T-helper 2 cell treated with Interferon-gamma antibody and Interleukin-4, amounts not matched to agents 100 ng/mL and 5 ng/mL, for 36 hours (primary cell): Measurements from ENCODE around the gene PLEKHM2. TPM values are rescaled to one million over a fixed set of nuclear protein-coding genes. Genes with fewer than 3 reads are reported as not detected.

Experiments used
- intact Hi-C: fragments of 100-400 bp; cut with micrococcal nuclease; formaldehyde crosslinking; loops from one replicate; pipeline ENCODE4 v1.15.1; 2023
- total RNA-seq: library from RNA; stranded (reverse); gene quantifications from 2 replicates; pipeline ENCODE4 v1.2.3, GENCODE V29; 2022

PLEKHM2 gene
- total RNA-seq, 1 donor from 2014 or later = 49.3 TPM

DNA sequence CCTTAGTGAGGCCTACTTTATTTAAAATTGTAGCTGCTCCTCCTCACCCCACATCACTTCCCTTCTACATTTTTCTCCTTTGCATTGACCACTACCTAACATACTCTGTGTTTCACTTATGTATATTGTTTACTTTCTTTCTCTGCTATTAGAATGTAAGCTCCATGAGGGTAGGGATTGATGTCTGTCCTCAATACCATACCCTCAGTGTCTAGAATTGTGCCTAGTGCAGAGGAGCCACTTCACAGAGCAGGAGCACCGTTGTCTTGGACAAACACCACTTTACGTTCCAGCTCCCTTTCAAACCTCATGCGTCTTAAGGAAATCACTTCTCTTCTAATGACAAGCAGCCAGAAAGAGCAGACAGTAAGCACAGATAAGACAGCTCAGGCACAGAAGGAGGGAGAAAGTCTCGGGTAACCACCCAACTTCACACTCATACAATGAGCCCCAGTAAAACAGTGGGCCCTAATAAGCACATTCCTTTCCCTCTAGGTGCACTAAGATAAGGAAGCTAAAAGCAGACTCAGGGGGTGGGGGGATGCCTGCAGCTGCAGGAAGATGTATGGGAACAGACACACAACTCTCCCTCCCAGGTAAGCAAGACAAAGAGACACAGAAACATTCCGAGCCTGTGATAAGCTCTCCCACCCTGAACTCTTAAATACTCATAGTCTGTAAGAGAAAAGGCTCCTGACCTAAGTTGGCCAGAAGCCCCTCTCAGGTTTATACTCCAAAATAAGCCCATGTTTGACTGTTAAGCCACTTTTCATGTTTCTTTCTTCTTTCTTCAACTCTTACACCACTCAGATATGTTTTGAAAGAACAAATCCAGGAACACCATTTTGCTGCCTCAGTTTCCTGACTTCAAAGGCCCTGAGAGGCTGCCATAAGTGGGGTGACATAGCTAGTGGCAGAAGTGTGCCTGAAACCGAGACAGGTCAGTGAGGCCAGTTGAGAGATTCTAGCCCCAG lies 7.1 kb upstream of the PLEKHM2 start:
- intact Hi-C loops = no loop called here

DNA sequence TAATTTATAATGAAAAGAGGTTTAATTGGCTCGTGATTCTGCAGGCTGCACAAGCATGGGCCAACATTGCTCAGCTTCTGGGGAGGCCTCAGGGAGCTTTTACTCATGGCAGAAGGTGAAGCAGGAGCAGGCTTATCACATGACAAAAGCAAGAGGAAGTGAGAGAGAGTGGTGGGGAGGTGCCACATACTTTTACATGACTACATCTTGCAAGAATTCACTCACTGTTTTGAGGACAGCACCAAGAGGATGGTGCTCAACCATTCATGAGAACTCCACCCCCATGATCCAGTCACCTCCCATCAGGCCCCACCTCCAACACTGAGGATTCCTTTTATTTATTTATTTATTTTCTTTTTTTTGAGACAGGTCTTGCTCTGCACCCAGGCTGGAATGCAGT lies 5.5 kb upstream of the PLEKHM2 start:
- intact Hi-C loops = no loop called here

DNA sequence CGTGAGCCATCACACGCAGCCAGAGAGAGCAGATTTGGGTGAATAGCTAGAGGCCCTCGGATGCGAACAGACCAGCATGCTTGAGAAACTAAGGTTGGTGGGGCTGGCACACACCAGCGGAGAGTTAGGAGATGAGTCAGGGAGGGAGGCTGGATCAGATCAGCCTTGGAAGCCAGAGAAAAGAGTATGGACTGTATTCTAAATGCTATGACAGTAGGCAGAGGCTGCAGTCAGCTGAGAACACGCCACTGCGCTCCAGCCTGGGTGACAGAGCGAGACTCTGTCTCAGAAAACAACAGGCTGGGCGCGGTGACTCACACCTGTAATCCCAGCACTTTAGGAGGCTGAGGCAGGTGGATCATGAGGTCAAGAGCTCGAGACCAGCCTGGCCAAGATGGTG lies 4.0 kb upstream of the PLEKHM2 start:
- intact Hi-C loops = no loop called here

DNA sequence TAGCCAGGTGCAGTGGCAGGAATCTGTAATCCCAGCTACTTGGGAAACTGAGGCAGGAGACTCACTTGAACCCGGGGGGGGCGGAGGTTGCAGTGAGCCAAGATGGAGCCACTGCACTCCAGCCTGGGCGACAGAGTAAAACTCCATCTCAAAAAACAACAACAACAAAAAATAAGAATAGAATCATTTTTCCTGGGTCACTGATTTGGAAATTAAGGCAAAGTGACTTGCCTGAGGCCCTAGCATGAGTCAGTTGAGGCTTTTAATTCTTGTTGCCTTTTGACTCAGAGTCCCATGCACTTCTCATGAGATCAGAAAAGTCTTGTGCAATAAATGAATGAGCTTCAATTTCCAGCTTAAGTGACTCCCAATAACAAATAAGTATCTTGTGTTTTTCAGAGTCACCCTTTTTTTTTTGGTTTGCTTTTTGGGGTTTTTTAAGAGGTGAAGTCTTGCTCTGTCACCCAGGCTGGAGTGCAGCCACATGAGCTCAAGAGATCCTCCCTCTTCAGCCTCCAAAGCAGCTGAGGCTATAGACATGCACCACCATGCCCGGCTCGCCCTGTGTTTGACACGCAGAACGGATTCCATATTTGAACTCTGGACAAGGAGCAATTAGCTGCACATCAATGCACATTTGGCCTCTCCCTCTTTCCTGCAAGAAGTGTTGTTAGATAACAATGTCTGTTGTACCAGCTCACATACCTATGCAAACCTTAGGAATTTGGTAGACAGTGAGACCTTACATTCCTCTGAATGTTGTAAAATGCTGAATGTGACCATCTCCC lies 3.4 kb upstream of the PLEKHM2 start:
- intact Hi-C loops = no loop called here

DNA sequence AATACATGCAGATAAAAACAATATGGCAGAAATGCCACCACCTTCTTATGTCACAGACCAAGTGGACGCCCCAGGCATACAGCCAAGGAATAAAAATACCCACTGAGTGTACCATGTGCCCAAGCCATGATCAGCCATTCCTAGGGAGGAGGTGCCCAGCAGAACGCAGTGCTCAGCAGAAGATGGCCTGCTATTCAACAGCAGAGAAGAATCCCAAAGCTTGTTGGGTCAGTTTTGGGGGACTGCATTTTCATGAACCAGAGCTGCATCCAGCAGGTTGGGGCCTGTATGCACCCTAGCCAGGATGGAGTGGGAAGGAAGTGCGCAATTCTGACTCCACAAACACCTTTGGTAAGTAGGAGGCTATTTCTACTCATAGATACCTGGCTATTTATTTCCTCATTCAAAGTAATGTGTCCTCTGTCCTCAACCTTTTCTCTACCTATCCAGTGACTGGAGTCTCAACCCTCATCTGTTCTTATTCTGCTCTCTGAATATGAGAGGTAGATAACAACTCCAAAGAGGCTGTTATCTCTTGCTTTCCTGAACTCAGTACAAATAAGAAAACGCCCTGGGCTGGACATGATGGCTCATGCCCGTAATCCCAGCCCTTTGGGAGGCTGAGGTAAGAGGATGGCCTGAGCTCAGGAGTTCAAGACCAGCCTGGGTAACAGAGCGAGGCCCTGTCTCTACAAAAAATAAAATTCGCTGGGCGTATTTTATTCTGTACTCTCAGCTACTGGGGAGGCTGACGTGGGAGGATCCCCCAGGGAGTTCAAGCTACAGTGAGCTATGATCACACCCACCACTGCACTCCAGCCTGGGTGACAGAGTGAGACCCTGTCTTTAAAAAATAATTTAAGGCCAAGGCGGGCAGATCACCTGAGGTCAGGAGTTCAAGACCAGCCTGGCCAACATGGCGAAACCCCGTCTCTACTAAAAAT lies 2.5 kb upstream of the PLEKHM2 start:
- intact Hi-C loops = no loop called here

DNA sequence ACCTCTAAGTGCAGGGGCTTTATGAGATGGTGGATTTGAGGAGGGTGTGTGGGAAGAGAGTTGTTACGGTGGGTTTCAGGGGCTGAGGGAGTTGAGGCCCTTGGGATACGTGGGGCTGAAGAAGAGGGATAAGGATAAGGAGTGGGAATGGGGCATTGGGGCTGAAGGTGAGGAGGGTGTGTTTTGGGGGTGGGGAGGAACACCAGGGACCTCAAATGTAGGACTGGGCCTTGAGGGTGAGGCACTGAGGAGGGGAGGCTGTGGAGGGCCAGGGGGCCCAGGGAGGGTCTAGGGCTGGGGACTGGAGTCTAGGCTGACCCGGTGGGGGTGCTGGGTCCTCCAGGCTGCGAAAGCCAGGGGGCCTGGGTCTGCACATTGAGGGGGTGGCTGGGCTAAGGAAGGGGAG lies 1.2 kb upstream of the PLEKHM2 start:
- intact Hi-C loops = no loop called here

DNA sequence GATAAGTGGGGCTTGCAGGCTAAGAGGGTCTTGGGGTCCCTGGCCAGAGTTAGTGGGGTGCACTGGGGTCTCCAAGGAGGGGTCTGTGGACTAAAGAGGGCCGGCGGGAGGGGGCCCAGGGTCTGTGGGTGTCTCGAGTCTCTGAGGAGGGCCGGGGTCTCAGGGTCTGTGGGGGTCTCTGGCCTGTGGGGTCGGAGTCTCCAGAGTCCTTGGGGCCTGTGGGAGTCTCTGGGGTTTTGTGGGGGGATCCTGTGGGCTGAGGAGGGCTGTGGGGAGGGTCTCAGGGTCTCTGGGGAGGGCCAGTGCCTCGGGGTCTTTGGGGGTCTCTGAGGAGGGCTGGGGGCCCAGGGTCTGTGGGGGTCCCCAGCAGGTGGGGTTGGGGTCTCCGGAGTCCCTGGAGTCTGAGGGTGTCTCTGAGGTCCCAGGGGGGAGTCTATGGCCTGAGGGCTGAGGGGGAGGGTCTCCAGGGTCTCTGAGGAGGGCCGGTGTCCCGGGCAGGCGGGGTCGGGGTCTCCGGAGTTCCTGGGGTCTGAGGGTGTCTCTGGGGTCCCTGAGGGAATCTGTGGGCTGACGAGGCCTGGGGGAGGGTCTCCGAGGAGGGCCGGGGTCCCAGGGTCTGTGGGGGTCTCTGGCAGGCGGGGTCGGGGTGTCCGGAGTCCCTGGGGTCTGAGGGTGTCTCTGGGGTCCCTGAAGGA lies 628 bp upstream of the PLEKHM2 start:
- intact Hi-C loops = no loop called here

DNA sequence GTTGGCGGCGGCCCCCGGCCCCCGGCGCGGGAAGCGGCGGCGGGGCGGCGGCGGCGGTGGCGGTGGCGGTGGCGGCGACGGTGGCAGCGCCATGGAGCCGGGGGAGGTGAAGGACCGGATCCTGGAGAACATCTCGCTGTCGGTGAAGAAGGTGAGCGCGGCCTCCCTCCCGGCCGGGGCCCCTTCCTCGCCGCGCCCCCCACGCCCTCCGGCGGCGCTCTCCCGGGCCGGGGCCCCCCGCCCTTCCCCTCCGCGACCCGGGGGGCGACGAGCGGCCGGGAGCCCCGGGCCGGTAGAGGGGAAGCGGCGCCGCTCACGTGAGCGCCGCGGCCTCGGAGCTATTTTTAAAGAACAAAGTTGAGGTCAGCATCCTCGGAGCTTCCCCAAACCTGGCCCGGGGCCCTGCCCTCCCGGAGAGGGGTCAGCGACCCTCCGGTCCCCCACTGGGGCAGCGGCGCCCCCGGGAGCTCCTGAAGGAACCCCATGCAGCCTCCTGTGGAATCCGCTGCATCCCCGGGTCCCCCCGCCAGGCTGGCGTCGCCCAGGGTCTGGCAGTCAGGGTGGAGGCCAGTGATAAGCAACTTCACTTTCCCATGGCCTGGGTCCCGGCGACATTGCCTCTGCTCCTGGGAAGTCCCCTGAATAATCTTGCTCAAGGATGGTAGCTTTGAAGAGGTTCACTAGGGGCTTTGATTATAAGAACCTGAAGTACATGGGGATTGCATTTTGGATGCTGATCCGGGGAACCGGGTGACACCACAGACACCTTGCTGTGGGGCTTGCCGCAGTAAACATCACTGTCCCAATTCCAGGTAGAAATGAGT lies 560 bp downstream of the PLEKHM2 start:
- intact Hi-C loops = no loop called here

DNA sequence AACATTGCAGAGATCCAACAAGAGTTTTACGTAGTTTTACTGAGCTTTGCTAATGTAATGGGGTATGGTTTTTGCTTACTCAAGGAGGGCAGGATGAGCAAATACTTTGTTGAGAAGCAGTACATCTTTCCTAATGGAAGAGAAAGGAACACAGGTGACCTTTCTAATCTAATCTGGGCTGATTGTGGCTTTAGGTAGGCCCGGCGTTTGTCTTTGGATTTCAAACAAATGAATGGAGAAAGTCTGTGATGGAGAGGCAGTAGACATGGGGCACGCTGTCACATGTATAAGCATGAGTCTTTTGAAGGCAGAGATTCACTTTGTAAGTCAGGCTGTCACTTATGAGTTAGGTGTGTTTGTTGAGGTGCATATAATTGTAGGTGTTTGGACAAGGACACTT lies 1.7 kb downstream of the PLEKHM2 start:
- intact Hi-C loops = no loop called here

DNA sequence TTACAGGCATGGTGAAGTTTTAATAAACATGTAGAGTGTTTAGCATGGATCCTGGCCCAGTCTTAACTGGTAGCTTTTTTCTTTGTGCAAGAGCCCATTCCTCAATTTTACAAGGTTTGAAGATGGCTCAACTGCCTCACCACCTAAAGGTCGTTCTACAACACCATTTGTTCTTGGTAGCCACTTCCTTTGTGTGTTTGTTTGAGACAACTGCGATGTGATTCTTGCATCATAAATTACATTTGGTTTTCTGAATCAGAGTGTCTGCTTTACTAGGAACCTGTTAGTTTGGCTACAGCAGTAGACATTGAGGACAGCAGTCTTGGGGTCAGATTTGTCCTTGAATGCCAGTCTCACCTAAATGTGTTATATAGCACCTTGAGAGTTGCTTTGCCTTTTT lies 3.3 kb downstream of the PLEKHM2 start:
- intact Hi-C loops = no loop called here

DNA sequence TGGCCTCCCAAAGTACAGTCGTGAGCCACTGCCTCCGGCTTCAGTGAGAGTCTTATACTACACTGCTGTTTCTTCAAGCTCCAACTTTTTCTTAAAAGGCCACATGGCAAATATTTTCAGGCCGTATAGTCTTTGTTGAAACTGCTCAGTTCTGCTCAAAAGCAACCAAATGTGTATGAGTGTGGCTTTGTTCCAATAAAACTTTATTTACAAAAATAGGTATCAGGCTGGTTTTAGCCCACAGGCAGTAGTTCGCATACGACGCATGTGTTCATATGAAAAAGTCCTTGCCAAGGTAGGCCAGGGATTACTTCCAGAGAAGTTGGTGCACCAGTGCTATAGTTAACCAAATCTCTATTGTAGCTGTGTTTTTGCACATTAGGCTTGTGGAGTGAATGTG lies 6.2 kb downstream of the PLEKHM2 start:
- intact Hi-C loops = no loop called here

DNA sequence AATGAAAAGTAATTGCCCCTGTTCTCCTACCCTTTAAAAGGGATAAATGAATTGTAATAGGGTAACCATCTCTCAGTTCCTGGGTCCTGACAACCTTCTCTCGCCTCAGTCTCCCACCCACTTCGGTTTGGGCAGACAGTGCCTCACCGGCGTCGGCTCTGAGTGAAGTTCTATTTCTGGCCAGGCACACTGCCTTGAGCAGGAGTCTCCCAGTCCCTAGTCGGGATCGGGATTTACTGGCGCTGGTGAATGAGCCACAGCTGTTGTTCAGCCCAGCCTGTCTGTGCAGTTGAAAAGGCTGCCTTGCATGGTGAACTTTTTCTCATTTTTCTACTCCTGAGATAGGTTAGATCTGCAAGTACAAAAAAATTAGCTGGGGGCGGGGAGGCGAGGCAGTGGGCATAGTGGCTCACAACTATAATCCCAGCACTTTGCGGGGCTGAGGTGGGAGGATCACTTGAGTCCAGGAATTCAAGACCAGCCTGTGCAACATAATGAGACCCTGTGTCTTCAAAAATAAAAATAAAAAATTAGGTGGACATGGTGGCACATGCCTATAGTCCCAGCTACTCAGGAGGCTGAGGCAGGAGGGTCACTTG lies 7.4 kb downstream of the PLEKHM2 start:
- intact Hi-C loops = no loop called here

DNA sequence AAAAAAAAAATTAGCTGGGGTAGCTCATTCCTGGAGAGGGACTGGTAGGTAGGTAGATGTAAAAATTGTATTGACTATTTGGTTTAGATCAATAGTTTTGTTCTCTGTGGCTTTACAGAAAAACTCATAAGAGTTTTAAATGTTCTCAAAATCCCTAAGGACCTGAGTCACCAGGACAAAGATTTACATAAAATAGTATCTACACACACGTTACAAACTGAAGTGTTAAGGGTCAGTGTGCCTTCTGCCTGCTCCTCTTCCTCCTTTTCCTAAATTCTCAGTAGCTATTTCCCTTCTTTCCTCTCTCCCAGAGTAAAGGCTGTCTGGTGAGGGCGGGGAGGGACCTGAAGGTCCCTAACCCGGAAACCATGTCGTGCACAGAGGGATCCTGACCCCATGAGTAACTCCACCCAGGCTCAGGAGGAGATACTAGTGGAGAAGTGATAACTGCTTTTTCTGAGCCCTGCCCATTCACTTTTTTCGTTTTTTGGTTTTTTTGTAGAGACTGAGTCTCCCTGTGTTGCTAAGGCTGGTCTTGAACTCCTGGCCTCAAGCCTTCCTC lies 8.1 kb downstream of the PLEKHM2 start:
- intact Hi-C loops = no loop called here

DNA sequence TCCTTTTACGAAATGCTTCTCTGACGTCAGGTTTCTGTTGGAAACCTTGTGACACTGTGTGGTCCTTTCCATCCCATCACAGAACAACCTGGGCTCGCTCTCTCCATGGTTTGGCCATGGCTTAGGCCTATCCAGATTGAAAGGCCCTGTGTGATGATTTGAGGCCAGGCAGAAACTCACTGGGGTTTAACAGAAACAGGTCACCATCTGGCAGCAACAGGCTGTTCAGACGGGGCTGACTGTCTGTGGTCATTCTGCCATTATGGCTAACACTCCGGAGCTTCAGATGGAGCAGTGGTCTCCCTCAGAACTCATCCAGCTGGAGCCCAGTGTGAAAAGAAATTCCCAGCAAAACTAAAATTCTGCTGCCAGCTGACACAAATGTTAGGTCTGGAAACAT lies 9.3 kb downstream of the PLEKHM2 start:
- intact Hi-C loops = no loop called here

DNA sequence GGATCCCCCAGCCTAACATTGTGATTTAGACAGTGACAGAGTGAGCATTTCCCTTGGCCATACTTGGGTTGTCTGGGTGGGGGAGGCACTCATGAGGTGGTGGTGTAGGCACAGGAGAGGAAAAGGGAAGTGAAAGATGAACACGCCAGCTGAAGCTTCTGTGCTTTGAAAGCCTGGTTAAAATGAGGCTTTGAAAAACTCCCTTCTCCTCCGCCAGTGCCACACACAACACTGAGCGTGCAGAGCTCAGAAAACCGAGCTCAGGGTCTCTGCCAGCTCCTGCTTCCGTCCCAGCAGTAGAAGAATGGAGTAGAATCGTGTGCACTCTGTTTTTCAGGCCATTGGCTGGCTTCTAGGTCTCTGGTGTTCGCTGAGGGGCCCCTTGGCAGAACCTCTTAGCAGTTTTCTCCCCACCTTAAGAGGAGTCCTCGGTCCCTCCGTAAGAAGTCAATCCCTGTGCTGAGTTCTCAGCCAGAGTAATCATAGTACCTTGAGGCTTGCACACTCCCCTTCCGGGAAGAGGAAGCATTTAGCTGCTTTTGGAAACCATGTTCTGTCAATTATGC lies 12.9 kb downstream of the PLEKHM2 start:
- intact Hi-C loops = loop anchor here (5.0 kb wide), 1 partner anchor 170 kb away; the partner anchor contains the start of gene DNAJC16

DNA sequence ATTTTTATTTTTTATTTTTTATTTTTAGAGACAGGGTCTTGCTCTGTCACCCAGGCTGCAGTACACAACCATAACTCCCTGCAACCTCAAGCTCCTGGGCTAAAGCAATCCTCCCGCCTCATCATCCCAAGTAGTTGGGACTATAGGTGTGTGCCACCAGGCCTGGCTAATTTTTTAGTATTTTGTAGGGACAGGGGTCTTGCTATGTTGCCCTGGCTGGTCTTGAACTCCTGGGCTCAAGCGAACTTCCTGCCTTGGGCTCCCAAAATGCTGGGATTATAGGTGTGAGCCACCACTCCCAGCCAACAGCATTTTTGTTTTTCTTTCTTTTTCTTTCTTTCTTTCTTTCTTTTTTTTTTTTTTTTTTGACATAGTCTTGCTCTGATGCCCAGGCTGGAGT lies 14.1 kb downstream of the PLEKHM2 start:
- intact Hi-C loops = loop anchor here (5.0 kb wide), 1 partner anchor 171 kb away; the partner anchor contains the start of gene DNAJC16

DNA sequence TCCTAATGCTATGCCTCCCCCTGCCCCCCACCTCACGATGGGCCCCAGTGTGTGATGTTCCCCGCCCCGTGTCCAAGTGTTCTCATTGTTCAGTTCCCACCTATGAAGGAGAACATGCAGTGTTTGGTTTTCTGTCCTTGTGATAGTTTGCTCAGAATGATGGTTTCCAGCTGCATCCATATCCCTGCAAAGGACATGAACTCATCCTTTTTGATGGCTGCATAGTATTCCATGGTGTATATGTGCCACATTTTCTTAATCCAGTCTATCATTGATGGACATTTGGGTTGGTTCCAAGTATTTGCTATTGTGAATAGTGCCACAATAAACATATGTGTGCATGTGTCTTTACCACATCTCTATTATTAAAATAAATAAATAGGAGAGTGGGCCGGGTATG lies 15.2 kb downstream of the PLEKHM2 start:
- intact Hi-C loops = loop anchor here (5.0 kb wide), 1 partner anchor 172 kb away; the partner anchor contains the start of gene DNAJC16

DNA sequence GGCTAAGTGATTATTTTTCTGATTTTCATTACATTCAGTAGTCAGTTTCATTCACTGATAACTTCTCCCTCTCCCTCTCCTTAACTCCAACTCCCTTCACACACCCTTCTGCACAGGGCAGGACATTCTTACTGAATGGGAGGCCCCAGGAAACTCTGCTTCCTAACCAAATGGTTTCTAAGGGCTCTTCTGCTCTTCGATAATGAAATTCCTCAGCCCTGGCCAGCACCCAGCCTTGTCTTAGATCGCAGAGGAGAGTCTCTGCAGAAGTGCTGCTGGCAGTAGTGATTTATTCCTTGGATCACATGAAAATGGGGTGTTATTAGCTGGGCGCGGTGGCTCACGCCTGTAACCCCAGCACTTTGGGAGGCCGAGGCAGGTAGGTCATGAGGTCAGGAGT lies 16.4 kb downstream of the PLEKHM2 start:
- intact Hi-C loops = no loop called here

DNA sequence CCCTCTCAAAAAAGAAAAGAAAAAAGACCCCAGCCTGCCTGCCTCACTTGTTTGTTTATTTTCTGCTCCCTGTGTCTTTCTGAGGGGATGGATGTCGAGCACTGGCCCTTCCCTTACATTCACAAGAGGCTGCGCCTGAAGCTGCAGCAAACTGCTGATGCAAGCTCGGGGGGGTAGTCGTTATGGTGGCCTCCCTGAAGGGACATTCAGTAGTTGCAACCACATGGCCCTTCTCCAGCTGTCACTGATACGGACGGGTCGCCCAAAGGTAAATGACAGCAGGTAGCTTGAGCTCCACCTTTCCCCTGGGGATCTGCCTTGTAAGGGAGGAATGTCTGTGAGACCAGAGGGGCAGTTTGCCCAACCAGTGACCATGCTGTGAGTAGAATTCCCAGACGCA lies 17.7 kb downstream of the PLEKHM2 start:
- intact Hi-C loops = no loop called here
